IMR-90 (cell line): ENCODE measurements around the gene PTPN13. TPM values are rescaled to one million over a fixed set of nuclear protein-coding genes. Genes with fewer than 3 reads are reported as not detected.

ENCODE experiments used
- ATAC-seq: fragments of 200-7000 bp; cut with Tn5 transposase; 2 replicates; pipeline ENCODE4 v1.9.1; 2020; ENCODE audit warnings: low read depth, mild to moderate bottlenecking, moderate library complexity
- BruUV-seq: library from RNA; stranded (reverse); fragments of 400-500 nt; replicated peaks from 2 replicates; lab custom pipeline; 2021; lab: Mats Ljungman, UMichigan
- CTCF ChIA-PET: fragments of 300-600 bp; formaldehyde crosslinking; extraction: SDS; loops from one replicate; lab custom pipeline; 2021; ENCODE audit warnings: antibody characterized with exemption; lab: Yijun Ruan, JAX
- POLR2A ChIA-PET: fragments of 300-600 bp; sonication (Branson Sonifier 250); formaldehyde crosslinking; loops from one replicate; lab custom pipeline; 2022; ENCODE audit warnings: antibody characterized with exemption; ENCODE audit not compliant: unreplicated experiment; lab: Charles Lee
- DNase-seq: peaks from one replicate; pipeline ENCODE4 v3.0.0; 2013
- H2AFZ ChIP-seq: replicated peaks from 2 replicates; pipeline ENCODE3; 2013; ENCODE audit warnings: low read length, mild to moderate bottlenecking; ENCODE audit not compliant: poor library complexity
- H2AK5ac ChIP-seq: 2 replicates; pipeline ENCODE4 v1.6.1; 2013; ENCODE audit warnings: low read depth, low read length, inconsistent platforms
- H2AK9ac ChIP-seq: replicated peaks from 2 replicates; pipeline ENCODE3; 2013; ENCODE audit warnings: mild to moderate bottlenecking, low read depth, low read length, moderate library complexity; ENCODE audit not compliant: poor library complexity
- H2BK120ac ChIP-seq: 2 replicates; pipeline ENCODE4 v1.6.1; 2013; ENCODE audit warnings: low read depth, low read length, inconsistent platforms
- H2BK15ac ChIP-seq: 3 replicates; pipeline ENCODE4 v1.6.1; 2013; ENCODE audit warnings: low read depth, low read length, inconsistent platforms
- H2BK20ac ChIP-seq: 2 replicates; pipeline ENCODE4 v1.6.1; 2013; ENCODE audit warnings: low read depth, mild to moderate bottlenecking, inconsistent platforms, low read length, moderate library complexity
- H2BK5ac ChIP-seq: 2 replicates; pipeline ENCODE4 v1.6.1; 2013; ENCODE audit warnings: mild to moderate bottlenecking, low read depth, low read length, inconsistent platforms; ENCODE audit not compliant: poor library complexity, severe bottlenecking
- H3K14ac ChIP-seq: replicated peaks from 2 replicates; pipeline ENCODE4 v1.6.1; 2013; ENCODE audit warnings: low read depth, low read length, inconsistent platforms
- H3K18ac ChIP-seq: 2 replicates; pipeline ENCODE4 v1.6.1; 2013; ENCODE audit warnings: low read depth, low read length, control low read depth
- H3K23ac ChIP-seq: 2 replicates; pipeline ENCODE4 v1.6.1; 2013; ENCODE audit warnings: low read depth, low read length, inconsistent platforms
- H3K27ac ChIP-seq: 2 replicates; pipeline ENCODE4 v1.5.1; 2013; ENCODE audit warnings: mild to moderate bottlenecking, control low read depth, low read length; ENCODE audit not compliant: insufficient read depth
- H3K27me3 ChIP-seq: 2 replicates; pipeline ENCODE4 v1.6.1; 2013; ENCODE audit warnings: low read length; ENCODE audit not compliant: control insufficient read depth, insufficient read depth
- H3K36me3 ChIP-seq: 2 replicates; pipeline ENCODE4 v1.6.1; 2013; ENCODE audit warnings: low read length, mixed read lengths; ENCODE audit not compliant: control insufficient read depth, insufficient read depth
- H3K4ac ChIP-seq: 2 replicates; pipeline ENCODE4 v1.6.1; 2013; ENCODE audit warnings: low read depth, low read length, inconsistent platforms
- H3K4me1 ChIP-seq: 2 replicates; pipeline ENCODE4 v1.6.1; 2013; ENCODE audit warnings: low read length, mixed read lengths; ENCODE audit not compliant: control insufficient read depth, insufficient read depth
- H3K4me2 ChIP-seq: 2 replicates; pipeline ENCODE4 v1.6.1; 2013; ENCODE audit warnings: low read depth, mild to moderate bottlenecking, control low read depth, low read length, moderate library complexity
- H3K4me3 ChIP-seq: 2 replicates; pipeline ENCODE4 v1.5.1; 2013; ENCODE audit warnings: low read depth, mild to moderate bottlenecking, control low read depth, low read length, moderate library complexity; ENCODE audit not compliant: insufficient read depth
- H3K56ac ChIP-seq: 2 replicates; pipeline ENCODE4 v1.6.1; 2013; ENCODE audit warnings: low read length, inconsistent platforms; ENCODE audit not compliant: insufficient read depth; ENCODE audit errors: extremely low read depth
- H3K79me1 ChIP-seq, 2 experiments: 2 replicates each; pipeline ENCODE4 v1.6.1; 2013; ENCODE audit warnings: low read length in 2 of 2, inconsistent platforms in 1 of 2, low read depth in 1 of 2
- H3K9ac ChIP-seq: 2 replicates; pipeline ENCODE4 v1.6.1; 2013; ENCODE audit warnings: low read depth, low read length, control low read depth
- H3K9me1 ChIP-seq: 2 replicates; pipeline ENCODE4 v1.6.1; 2013; ENCODE audit warnings: low read length, inconsistent platforms; ENCODE audit not compliant: insufficient read depth
- H3K9me3 ChIP-seq: 2 replicates; pipeline ENCODE4 v1.6.1; 2013; ENCODE audit warnings: low read length; ENCODE audit not compliant: control insufficient read depth, insufficient read depth
- H4K20me1 ChIP-seq: 2 replicates; pipeline ENCODE4 v1.6.1; 2013; ENCODE audit warnings: low read length, inconsistent platforms; ENCODE audit not compliant: insufficient read depth
- H4K5ac ChIP-seq: 2 replicates; pipeline ENCODE4 v1.6.1; 2013; ENCODE audit warnings: mild to moderate bottlenecking, low read depth, low read length, control low read depth
- H4K8ac ChIP-seq, 2 experiments: 2 replicates each; pipeline ENCODE4 v1.6.1; 2013; ENCODE audit warnings: low read depth in 2 of 2, low read length in 2 of 2, control low read depth in 1 of 2, inconsistent platforms in 1 of 2
- H4K91ac ChIP-seq: 2 replicates; pipeline ENCODE4 v1.6.1; 2013; ENCODE audit warnings: low read depth, low read length, inconsistent platforms; ENCODE audit not compliant: insufficient read depth
- BHLHE40 ChIP-seq: fragments of 150-350 bp; IDR thresholded peaks from 2 replicates; pipeline ENCODE4 v1.6.1; 2016; ENCODE audit warnings: mild to moderate bottlenecking, low read depth, low read length
- CEBPB ChIP-seq: IDR thresholded peaks from 2 replicates; pipeline ENCODE4 v1.6.1; 2012; ENCODE audit warnings: low read depth, low read length, improper control_type of control experiment
- CHD1 ChIP-seq: IDR thresholded peaks from 2 replicates; pipeline ENCODE4 v1.6.1; 2012; ENCODE audit warnings: low read depth, low read length, improper control_type of control experiment
- FOS ChIP-seq: fragments of 150-350 bp; IDR thresholded peaks from 2 replicates; pipeline ENCODE4 v1.6.1; 2016; ENCODE audit warnings: low read depth, low read length
- MAFK ChIP-seq: IDR thresholded peaks from 2 replicates; pipeline ENCODE4 v1.6.1; 2012; ENCODE audit warnings: low read depth, low read length, improper control_type of control experiment
- MAZ ChIP-seq: IDR thresholded peaks from 2 replicates; pipeline ENCODE4 v1.6.1; 2012; ENCODE audit warnings: low read depth, mild to moderate bottlenecking, low read length, improper control_type of control experiment, moderate library complexity, borderline replicate concordance
- MXI1 ChIP-seq: IDR thresholded peaks from 2 replicates; pipeline ENCODE4 v1.6.1; 2012; ENCODE audit warnings: low read depth, mild to moderate bottlenecking, low read length, moderate library complexity, borderline replicate concordance
- NFE2L2 ChIP-seq: fragments of 150-350 bp; IDR thresholded peaks from 2 replicates; pipeline ENCODE4 v1.6.1; 2016; ENCODE audit warnings: low read depth, mild to moderate bottlenecking, low read length
- POLR2A ChIP-seq: IDR thresholded peaks from 2 replicates; pipeline ENCODE4 v1.6.1; 2012; ENCODE audit warnings: mild to moderate bottlenecking, low read depth, low read length
- RAD21 ChIP-seq: IDR thresholded peaks from 2 replicates; pipeline ENCODE4 v1.6.1; 2012; ENCODE audit warnings: low read length, improper control_type of control experiment
- RCOR1 ChIP-seq: IDR thresholded peaks from 2 replicates; pipeline ENCODE4 v1.6.1; 2012; ENCODE audit warnings: mild to moderate bottlenecking, low read length, improper control_type of control experiment; ENCODE audit not compliant: insufficient replicate concordance
- RFX5 ChIP-seq: IDR thresholded peaks from 2 replicates; pipeline ENCODE4 v1.8.0; 2012; ENCODE audit warnings: low read depth, mild to moderate bottlenecking, low read length, moderate library complexity
- SMC3 ChIP-seq: fragments of 150-350 bp; IDR thresholded peaks from 2 replicates; pipeline ENCODE4 v1.6.1; 2016; ENCODE audit warnings: low read depth, mild to moderate bottlenecking, antibody characterized with exemption, low read length, moderate library complexity
- WGBS, 2 experiments: methylation state at CpG; one replicate each; pipeline versions ENCODE4 v1.1.5 to v1.1.7; 2013; ENCODE audit warnings: missing lambda C conversion rate in 2 of 2; ENCODE audit not compliant: insufficient read length in 1 of 2; ENCODE audit errors: extremely low coverage in 2 of 2; 5-methylcytosine and 5-hydroxymethylcytosine counted together
- dilution Hi-C: fragments of 300-500 bp; cut with HindIII; formaldehyde crosslinking; loops from one replicate; pipeline ENCODE4 v1.14.3; 2018; ENCODE audit warnings: low sequenced_read_pairs; ENCODE audit not compliant: unreplicated experiment
- in situ Hi-C: fragments of 300-500 bp; cut with MboI; formaldehyde crosslinking; loops from 3 replicates; pipeline ENCODE4 v1.14.3; 2019; ENCODE audit warnings: low sequenced_read_pairs, inconsistent platforms, mixed read lengths
- intact Hi-C: fragments of 100-400 bp; cut with micrococcal nuclease; formaldehyde crosslinking; loops from 2 replicates; pipeline ENCODE4 v1.10.0; 2022
- polyA plus RNA-seq, 3 experiments: library from polyadenylated mRNA; depleted of rRNA; stranded (reverse); fragments of >200 nt; gene quantifications; 2 replicates each; pipeline ENCODE4 v1.2.3, GENCODE V29; 2012; ENCODE audit warnings: low replicate concordance in 1 of 3
- total RNA-seq: library from RNA; depleted of rRNA; stranded (reverse); fragments of >200 nt; gene quantifications from 2 replicates; pipeline ENCODE4 v1.2.3, GENCODE V29; 2012
- TF ChIP-seq, protein P1 (sequence below): conservative IDR thresholded peaks from 2 replicates; pipeline ENCODE4 v1.5.1; 2012; ENCODE audit warnings: mild to moderate bottlenecking, low read depth, low read length, improper control_type of control experiment
- TF ChIP-seq, protein P2 (sequence below): fragments of 150-350 bp; IDR thresholded peaks from 2 replicates; pipeline ENCODE4 v1.6.1; 2017; ENCODE audit warnings: mild to moderate bottlenecking, antibody characterized with exemption, low read length, low read depth
- TF ChIP-seq, protein P3 (sequence below): fragments of 150-350 bp; IDR thresholded peaks from 2 replicates; pipeline ENCODE4 v1.6.1; 2016; ENCODE audit warnings: low read depth, mild to moderate bottlenecking, low read length, moderate library complexity, borderline replicate concordance

Gene PTPN13
- total and polyA plus RNA-seq, 2 of the 4 experiments (the other 2 are of a cell fraction), result 7.7 to 29.0 TPM

DNA sequence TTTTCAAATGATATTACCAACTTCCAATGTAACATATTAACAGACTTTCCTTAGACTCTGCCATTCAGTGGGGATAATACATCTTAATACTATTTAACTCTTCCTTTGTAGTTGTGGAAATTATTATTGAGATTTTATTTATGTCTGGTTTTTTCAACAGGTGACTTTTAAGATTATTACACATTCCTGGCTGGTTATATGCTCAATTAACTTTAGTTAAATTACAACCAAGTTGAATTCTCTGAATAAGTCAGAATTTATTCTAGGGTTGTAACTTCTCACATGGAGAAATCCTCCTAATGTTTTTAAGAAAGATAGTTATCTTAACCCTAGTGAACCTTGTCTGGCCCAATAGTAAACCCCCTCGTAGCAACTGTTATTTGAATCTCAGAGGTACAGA, 147.7 kb downstream of the PTPN13 start:
- H3K56ac ChIP-seq, result no peak overlapping the region
- in situ Hi-C loops, result no loop called here

More for the DNA sequence above, 147.7 kb downstream of the PTPN13 start:
- no peaks in the 10 kb centered on the region; the same call in 1 of the 2 replicates for H3K9me3 ChIP-seq
- H2BK15ac ChIP-seq, result no peak overlapping the region
- no peak overlapping the region for H3K14ac ChIP-seq
- TF ChIP-seq, protein P1, sequence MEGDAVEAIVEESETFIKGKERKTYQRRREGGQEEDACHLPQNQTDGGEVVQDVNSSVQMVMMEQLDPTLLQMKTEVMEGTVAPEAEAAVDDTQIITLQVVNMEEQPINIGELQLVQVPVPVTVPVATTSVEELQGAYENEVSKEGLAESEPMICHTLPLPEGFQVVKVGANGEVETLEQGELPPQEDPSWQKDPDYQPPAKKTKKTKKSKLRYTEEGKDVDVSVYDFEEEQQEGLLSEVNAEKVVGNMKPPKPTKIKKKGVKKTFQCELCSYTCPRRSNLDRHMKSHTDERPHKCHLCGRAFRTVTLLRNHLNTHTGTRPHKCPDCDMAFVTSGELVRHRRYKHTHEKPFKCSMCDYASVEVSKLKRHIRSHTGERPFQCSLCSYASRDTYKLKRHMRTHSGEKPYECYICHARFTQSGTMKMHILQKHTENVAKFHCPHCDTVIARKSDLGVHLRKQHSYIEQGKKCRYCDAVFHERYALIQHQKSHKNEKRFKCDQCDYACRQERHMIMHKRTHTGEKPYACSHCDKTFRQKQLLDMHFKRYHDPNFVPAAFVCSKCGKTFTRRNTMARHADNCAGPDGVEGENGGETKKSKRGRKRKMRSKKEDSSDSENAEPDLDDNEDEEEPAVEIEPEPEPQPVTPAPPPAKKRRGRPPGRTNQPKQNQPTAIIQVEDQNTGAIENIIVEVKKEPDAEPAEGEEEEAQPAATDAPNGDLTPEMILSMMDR, result no peak
- TF ChIP-seq RFX5 (no peak), CEBPB (no peak), NFE2L2 (no peak), MAZ (no peak), CHD1 (no peak), RAD21 (no peak), RCOR1 (no peak), FOS (no peak), MXI1 (no peak), MAFK (no peak), BHLHE40 (no peak), POLR2A (no peak), SMC3 (no peak)
- TF ChIP-seq, protein P2, sequence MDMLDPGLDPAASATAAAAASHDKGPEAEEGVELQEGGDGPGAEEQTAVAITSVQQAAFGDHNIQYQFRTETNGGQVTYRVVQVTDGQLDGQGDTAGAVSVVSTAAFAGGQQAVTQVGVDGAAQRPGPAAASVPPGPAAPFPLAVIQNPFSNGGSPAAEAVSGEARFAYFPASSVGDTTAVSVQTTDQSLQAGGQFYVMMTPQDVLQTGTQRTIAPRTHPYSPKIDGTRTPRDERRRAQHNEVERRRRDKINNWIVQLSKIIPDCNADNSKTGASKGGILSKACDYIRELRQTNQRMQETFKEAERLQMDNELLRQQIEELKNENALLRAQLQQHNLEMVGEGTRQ, result no peak
- TF ChIP-seq, protein P3, sequence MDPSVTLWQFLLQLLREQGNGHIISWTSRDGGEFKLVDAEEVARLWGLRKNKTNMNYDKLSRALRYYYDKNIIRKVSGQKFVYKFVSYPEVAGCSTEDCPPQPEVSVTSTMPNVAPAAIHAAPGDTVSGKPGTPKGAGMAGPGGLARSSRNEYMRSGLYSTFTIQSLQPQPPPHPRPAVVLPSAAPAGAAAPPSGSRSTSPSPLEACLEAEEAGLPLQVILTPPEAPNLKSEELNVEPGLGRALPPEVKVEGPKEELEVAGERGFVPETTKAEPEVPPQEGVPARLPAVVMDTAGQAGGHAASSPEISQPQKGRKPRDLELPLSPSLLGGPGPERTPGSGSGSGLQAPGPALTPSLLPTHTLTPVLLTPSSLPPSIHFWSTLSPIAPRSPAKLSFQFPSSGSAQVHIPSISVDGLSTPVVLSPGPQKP, result no peak
- H3K4ac ChIP-seq, result no peak overlapping the region
- H4K5ac ChIP-seq, result no peak overlapping the region
- H3K18ac ChIP-seq, result no peak overlapping the region
- H2AK9ac ChIP-seq, result no peak overlapping the region
- no peak overlapping the region for H2BK20ac ChIP-seq
- no peak overlapping the region for H2BK120ac ChIP-seq
- H4K91ac ChIP-seq, result no peak overlapping the region
- no peaks in the 10 kb centered on the region for H3K27me3 ChIP-seq
- no peak overlapping the region for H3K4me3 ChIP-seq
- dilution Hi-C loops (no loop called here), intact Hi-C loops (no loop called here)
- H3K9ac ChIP-seq, result no peak overlapping the region
- no peak overlapping the region for H3K27ac ChIP-seq
- no peak overlapping the region for H2AFZ ChIP-seq
- no peaks in the 10 kb centered on the region for H3K9me1 ChIP-seq
- H2BK5ac ChIP-seq, result no peak overlapping the region
- H3K23ac ChIP-seq, result no peak overlapping the region
- CTCF ChIA-PET, result no interaction called here
- H2AK5ac ChIP-seq, result no peak overlapping the region
- H4K8ac ChIP-seq, result no peak overlapping the region
- H3K4me1 ChIP-seq, result no peaks in the 10 kb centered on the region
- H3K79me1 ChIP-seq, result no peaks in the 10 kb centered on the region
- ATAC-seq, result no peak
- no CpG with 5 or more reads among the region's 1 CpG for WGBS, 2 experiments
- H3K4me2 ChIP-seq, result no peak overlapping the region
- DNase-seq, result no peak
- POLR2A ChIA-PET, result no interaction called here
- no TSS peak for BruUV-seq
- H4K20me1 ChIP-seq, result no peaks in the 10 kb centered on the region
- peaks cover 13% of the 10 kb centered on the region; the same call in 1 of the 2 replicates for H3K36me3 ChIP-seq
